ENCODE results near the gene TRIM31. TPM values are rescaled to one million over a fixed set of nuclear protein-coding genes. Genes with fewer than 3 reads are reported as not detected.

The TRIM31 gene
- total RNA-seq, 2 donors from 2014 or later: 0.26 TPM; not detected in 1

GRCh38 chr6:30152016-30152673 lies 39.3 kb upstream of the TRIM31 start:
- Histone ChIP-seq H3K27ac (no peak overlapping the region), H3K4me1 (peaks cover 12% of the 10 kb centered on the region), H3K27me3 (no peaks in the 10 kb centered on the region), H3K9me3 (no peaks in the 10 kb centered on the region), H3K36me3 (replicated peaks in 1 of 2; ENCODE audit: insufficient read depth in 1 of 2, low read depth in 2 of 2) (no peaks in the 10 kb centered on the region), H3K4me3 (no peak overlapping the region)
- DNase-seq (no peak), ATAC-seq (no peak)
- TF ChIP-seq POLR2A (IDR thresholded peaks at IDR 0.05) (no peak), CTCF (IDR thresholded peaks at IDR 0.05) (no peak)
- intact Hi-C loops (cut with DNase I): no loop called here
- 41 to 57% methylated on average over 4 of the region's 4 CpGs for WGBS, 2 donors

- intact Hi-C loops (cut with DNase I): no loop called here
- no peak overlapping the region for H3K4me3 ChIP-seq
- H3K4me1 ChIP-seq: peaks cover 12% of the 10 kb centered on the region
Observed at GRCh38 chr6:30151580-30151979, 38.7 kb upstream of the TRIM31 start.

GRCh38 chr6:30150671-30151395 lies 37.9 kb upstream of the TRIM31 start:
- no peak overlapping the region for H3K4me3 ChIP-seq
- DNase-seq (no peak), ATAC-seq (no peak)
- H3K9me3 ChIP-seq: no peaks in the 10 kb centered on the region
- H3K36me3 ChIP-seq (replicated peaks in 1 of 2; ENCODE audit: insufficient read depth in 1 of 2, low read depth in 2 of 2): no peaks in the 10 kb centered on the region
- H3K4me1 ChIP-seq: peaks cover 10% of the 10 kb centered on the region
- TF ChIP-seq POLR2A (IDR thresholded peaks at IDR 0.05) (no peak), CTCF (IDR thresholded peaks at IDR 0.05) (no peak)
- 68 to 73% methylated on average over 9 to 10 of the region's 10 CpGs for WGBS, 2 donors
- H3K27ac ChIP-seq: no peak overlapping the region
- H3K27me3 ChIP-seq: no peaks in the 10 kb centered on the region
- intact Hi-C loops (cut with DNase I): no loop called here

More at GRCh38 chr6:30151580-30151979, 38.7 kb upstream of the TRIM31 start:
- Histone ChIP-seq H3K36me3 (replicated peaks in 1 of 2; ENCODE audit: insufficient read depth in 1 of 2, low read depth in 2 of 2) (no peaks in the 10 kb centered on the region), H3K9me3 (no peaks in the 10 kb centered on the region), H3K27ac (no peak overlapping the region), H3K27me3 (no peaks in the 10 kb centered on the region)
- 60 to 85% methylated on average over 3 of the region's 3 CpGs for WGBS, 2 donors
- DNase-seq (no peak), ATAC-seq (no peak)
- TF ChIP-seq CTCF (IDR thresholded peaks at IDR 0.05) (no peak), POLR2A (IDR thresholded peaks at IDR 0.05) (no peak)

- intact Hi-C loops (cut with DNase I): no loop called here
- Histone ChIP-seq H3K27ac (no peak overlapping the region), H3K36me3 (replicated peaks in 1 of 2; ENCODE audit: insufficient read depth in 1 of 2, low read depth in 2 of 2) (no peaks in the 10 kb centered on the region), H3K27me3 (no peaks in the 10 kb centered on the region), H3K9me3 (no peaks in the 10 kb centered on the region), H3K4me1 (peaks cover 4% of the 10 kb centered on the region), H3K4me3 (no peak overlapping the region)
- WGBS, 2 donors: 57 to 67% methylated on average over 7 of the region's 7 CpGs
- ATAC-seq (no peak), DNase-seq (no peak)
- no peak for TF ChIP-seq POLR2A (IDR thresholded peaks at IDR 0.05)
- TF ChIP-seq CTCF (IDR thresholded peaks at IDR 0.05): no peak
Observed at GRCh38 chr6:30149858-30150550, 37.1 kb upstream of the TRIM31 start.

All from body of pancreas (tissue), 4 donors.